HepG2 (cell line): Measurements from ENCODE around the gene CSE1L. TPM values are rescaled to one million over a fixed set of nuclear protein-coding genes. Genes with fewer than 3 reads are reported as not detected.
A peak's percentile ranks its signal among the peaks of the same experiment; 100 is the strongest.

Experiments used
- GMEB2 ChIP-seq: IDR thresholded peaks from 2 replicates; pipeline ENCODE4 v1.6.1; 2016; ENCODE audit warnings: missing biosample characterization, missing genetic modification reagents, low read depth
- HNF4G ChIP-seq, 2 experiments: sonication (generic) in 1 of 2; formaldehyde crosslinking in 1 of 2; IDR thresholded peaks; 2 replicates each; pipeline versions ENCODE4 v1.4.0 to v1.6.1; 2011 to 2020; ENCODE audit warnings: borderline replicate concordance in 2 of 2, low read depth in 2 of 2, mild to moderate bottlenecking in 2 of 2, low read length in 1 of 2, missing genetic modification reagents in 1 of 2, moderate library complexity in 1 of 2
- JUND ChIP-seq: sonication (generic); formaldehyde crosslinking; IDR thresholded peaks from 2 replicates; pipeline ENCODE4 v1.8.0; 2022; ENCODE audit warnings: mild to moderate bottlenecking, missing genetic modification reagents
- KMT2B ChIP-seq: IDR thresholded peaks from 2 replicates; pipeline ENCODE4 v1.6.1; 2016; ENCODE audit warnings: missing genetic modification reagents, missing compliant biosample characterization
- NFIB ChIP-seq: sonication (generic); formaldehyde crosslinking; IDR thresholded peaks from 2 replicates; pipeline ENCODE4 v1.9.0; 2021; ENCODE audit warnings: missing genetic modification reagents, mild to moderate bottlenecking, borderline replicate concordance
- SAFB2 ChIP-seq: sonication (generic); formaldehyde crosslinking; IDR thresholded peaks from 2 replicates; pipeline ENCODE4 v1.5.1; 2020; ENCODE audit warnings: missing genetic modification reagents, low read depth, mild to moderate bottlenecking, borderline replicate concordance
- ZBTB1 ChIP-seq: sonication (generic); formaldehyde crosslinking; IDR thresholded peaks from 2 replicates; pipeline ENCODE4 v1.4.0; 2020; ENCODE audit warnings: missing genetic modification reagents, borderline replicate concordance
- ZHX2 ChIP-seq, 2 experiments: sonication (generic) in 1 of 2; formaldehyde crosslinking in 1 of 2; IDR thresholded peaks; 2 replicates each; pipeline versions ENCODE4 v1.6.1 to v1.9.0; 2014 to 2022; ENCODE audit warnings: antibody characterized with exemption in 1 of 2, borderline replicate concordance in 1 of 2, inconsistent platforms in 1 of 2, low read depth in 1 of 2, missing genetic modification reagents in 1 of 2
- ZNF281 ChIP-seq: sonication (generic); formaldehyde crosslinking; IDR thresholded peaks from 2 replicates; pipeline ENCODE4 v1.4.0; 2020; ENCODE audit warnings: missing genetic modification reagents, borderline replicate concordance
- ZNF343 ChIP-seq: sonication (generic); formaldehyde crosslinking; IDR thresholded peaks from 2 replicates; pipeline ENCODE4 v1.4.0; 2020; ENCODE audit warnings: mild to moderate bottlenecking, missing genetic modification reagents
- ZNF414 ChIP-seq: sonication (generic); formaldehyde crosslinking; IDR thresholded peaks from 2 replicates; pipeline ENCODE4 v1.5.0; 2020; ENCODE audit warnings: missing genetic modification reagents
- ZNF639 ChIP-seq: conservative IDR thresholded peaks from 2 replicates; pipeline ENCODE4 v1.6.1; 2018; ENCODE audit warnings: missing genetic modification reagents
- ZNF878 ChIP-seq: sonication (generic); formaldehyde crosslinking; IDR thresholded peaks from 2 replicates; pipeline ENCODE4 v1.8.1; 2023; ENCODE audit warnings: mild to moderate bottlenecking, missing genetic modification reagents, moderate library complexity
- polyA plus RNA-seq, 8 experiments: library from polyadenylated mRNA; depleted of rRNA in 3 of 8; stranded (reverse) in 7 of 8; unstranded in 1 of 8; fragments of >200 nt; fragmentation: Illumina TruSeq in 4 of 8; extraction: Trizol in 4 of 8; gene quantifications; 2 replicates each; pipeline versions ENCODE4 v1.2.1 to v1.2.3, GENCODE V29; 2011 to 2016; ENCODE audit warnings: low read depth in 4 of 8, missing spikeins in 1 of 8, mixed read lengths in 1 of 8; ENCODE audit not compliant: insufficient read depth in 1 of 8
- total RNA-seq, 5 experiments: library from RNA; depleted of rRNA; stranded (reverse); fragments of >200 nt; fragmentation: Illumina TruSeq; extraction: Trizol; gene quantifications; 2 replicates each; pipeline ENCODE4 v1.2.3, GENCODE V29; 2016; ENCODE audit warnings: low read depth in 1 of 5

Gene CSE1L
- total and polyA plus RNA-seq, 2 of the 13 experiments (the other 11 are each of a cell fraction or from before 2014, with no cell fraction given): 56.9 to 258 TPM

GRCh38 chr20:49046087-49046900 is at the start of gene CSE1L (continued):
- TF ChIP-seq ZNF281 (peak; percentile 2), ZNF343 (CRISPR knock-in tag) (peak; percentile 82; the same call in 1 of the 2 replicates), SAFB2 (CRISPR knock-in tag) (peak; percentile 94), ZNF878 (CRISPR knock-in tag) (peak; percentile 91; the same call in 1 of the 2 replicates), ZBTB1 (CRISPR knock-in tag) (0 out of 2 replicates have a peak, but pooled peaks have one; percentile 67), NFIB (no peak), HNF4G (IDR thresholded peaks at IDR 0.05; ENCODE audit: borderline replicate concordance, low read depth, low read length) (peak; percentile 40; the same call in 1 of the 2 replicates), HNF4G (CRISPR knock-in tag; IDR thresholded peaks at IDR 0.05; ENCODE audit: borderline replicate concordance, low read depth) (peak; percentile 68), KMT2B (peak; percentile 84), ZHX2 (IDR thresholded peaks at IDR 0.05; ENCODE audit: low read depth) (no peak), ZHX2 (CRISPR knock-in tag; IDR thresholded peaks at IDR 0.05; ENCODE audit: borderline replicate concordance) (peak; percentile 98), ZNF639 (peak; percentile 75), ZNF414 (CRISPR knock-in tag) (no peak), GMEB2 (peak; percentile 63; the same call in 1 of the 2 replicates), JUND (no peak)
